DMS79 treated with DMSO at 0.1 percent for 48 hours (cell line): Measurements from ENCODE around the gene NOTCH2.

Experiments
- DNase-seq: peaks from one replicate; lab custom pipeline; 2025; lab: John Stamatoyannopoulos, UW

Gene NOTCH2

GRCh38 chr1:119975006-119975405 lies 94.5 kb downstream of the NOTCH2 start:
- no peak for DNase-seq

- no peak for DNase-seq
These were observed 95.4 kb downstream of the NOTCH2 start for GRCh38 chr1:119974013-119974412.

- no peak for DNase-seq
These were observed 97.5 kb downstream of the NOTCH2 start for GRCh38 chr1:119971710-119972570.

- no peak for DNase-seq
These were observed 100.9 kb downstream of the NOTCH2 start for GRCh38 chr1:119968601-119969000.

- DNase-seq: no peak
These were observed 101.4 kb downstream of the NOTCH2 start for GRCh38 chr1:119968068-119968492.

- no peak for DNase-seq
These were observed 102.8 kb downstream of the NOTCH2 start for GRCh38 chr1:119966681-119967080.

- no peak for DNase-seq
These were observed 103.4 kb downstream of the NOTCH2 start for GRCh38 chr1:119966020-119966419.

- no peak for DNase-seq
These were observed 104.6 kb downstream of the NOTCH2 start for GRCh38 chr1:119964673-119965363.

- no peak for DNase-seq
These were observed 107.0 kb downstream of the NOTCH2 start for GRCh38 chr1:119962296-119962968.

GRCh38 chr1:119960501-119960900 lies 109.0 kb downstream of the NOTCH2 start:
- DNase-seq: no peak

- no peak for DNase-seq
These were observed 109.9 kb downstream of the NOTCH2 start for GRCh38 chr1:119959268-119960220.

GRCh38 chr1:119958223-119958622 lies 111.2 kb downstream of the NOTCH2 start:
- DNase-seq: no peak

- DNase-seq: peak; percentile 43
These were observed 113.2 kb downstream of the NOTCH2 start for GRCh38 chr1:119956306-119956705.

- no peak for DNase-seq
These were observed 114.7 kb downstream of the NOTCH2 start for GRCh38 chr1:119954476-119955422.

GRCh38 chr1:119953266-119953998 lies 116.0 kb downstream of the NOTCH2 start:
- no peak for DNase-seq

- DNase-seq: no peak
These were observed 117.0 kb downstream of the NOTCH2 start for GRCh38 chr1:119952496-119952895.

- peak; percentile 44 for DNase-seq
These were observed 120.9 kb downstream of the NOTCH2 start for GRCh38 chr1:119948342-119949214.

- DNase-seq: no peak
These were observed 122.0 kb downstream of the NOTCH2 start for GRCh38 chr1:119947468-119947867.

GRCh38 chr1:119946724-119947123 lies 122.7 kb downstream of the NOTCH2 start:
- no peak for DNase-seq
